ENCODE results near the gene ZNF683. TPM values are rescaled to one million over a fixed set of nuclear protein-coding genes. Genes with fewer than 3 reads are reported as not detected.

The ZNF683 gene
- total and polyA plus RNA-seq, 2 of the 4 experiments (the other 2 are of a cell fraction) = not detected

GRCh38 chr1:26318338-26319064, 54.0 kb downstream of the ZNF683 start:
- ChIA-PET POLR2A (ENCODE audit: unreplicated experiment) (no interaction called here), CTCF (interaction anchor here (0.6 kb wide), 1 partner anchor 22 kb away, joined by 3 read pairs; no protein-coding TSS in a partner anchor)
- Histone ChIP-seq H4K5ac (ENCODE audit: low read depth, low read length) (no peak overlapping the region), H4K8ac (ENCODE audit: low read depth in 2 of 2, low read length in 2 of 2) (no peak overlapping the region), H3K4me2 (ENCODE audit: low read depth, low read length) (no peak overlapping the region), H2BK15ac (ENCODE audit: low read depth, low read length) (no peak overlapping the region), H3K4ac (ENCODE audit: low read depth, low read length) (no peak overlapping the region), H3K36me3 (ENCODE audit: control insufficient read depth, insufficient read depth, low read length) (no peaks in the 10 kb centered on the region), H4K20me1 (ENCODE audit: insufficient read depth, low read length) (no peaks in the 10 kb centered on the region), H3K9me3 (ENCODE audit: control insufficient read depth, insufficient read depth, low read length) (no peaks in the 10 kb centered on the region), H2AFZ (replicated peaks; ENCODE audit: low read length, poor library complexity) (no peak overlapping the region), H2AK5ac (ENCODE audit: low read depth, low read length) (peak overlapping the region; percentile 30; the same call in 1 of the 2 replicates), H2BK5ac (ENCODE audit: low read depth, low read length, poor library complexity, severe bottlenecking) (no peak overlapping the region), H3K27ac (ENCODE audit: insufficient read depth, low read length) (no peak overlapping the region), H2BK20ac (ENCODE audit: low read depth, low read length) (no peak overlapping the region), H3K56ac (ENCODE audit: extremely low read depth, insufficient read depth, low read length) (no peak overlapping the region), H3K23ac (ENCODE audit: low read depth, low read length) (no peak overlapping the region), H3K27me3 (ENCODE audit: control insufficient read depth, insufficient read depth, low read length) (peaks cover 4% of the 10 kb centered on the region; the same call in 1 of the 2 replicates), H4K91ac (ENCODE audit: insufficient read depth, low read depth, low read length) (no peak overlapping the region), H2BK120ac (ENCODE audit: low read depth, low read length) (no peak overlapping the region), H3K79me1 (ENCODE audit: low read depth in 1 of 2, low read length in 2 of 2) (no peaks in the 10 kb centered on the region), H3K9me1 (ENCODE audit: insufficient read depth, low read length) (no peaks in the 10 kb centered on the region), H3K14ac (replicated peaks; ENCODE audit: low read depth, low read length) (no peak overlapping the region), H3K9ac (ENCODE audit: low read depth, low read length) (no peak overlapping the region), H2AK9ac (replicated peaks; ENCODE audit: low read depth, low read length, poor library complexity) (no peak overlapping the region), H3K4me3 (ENCODE audit: insufficient read depth, low read depth, low read length) (no peak overlapping the region), H3K18ac (ENCODE audit: low read depth, low read length) (no peak overlapping the region), H3K4me1 (ENCODE audit: control insufficient read depth, insufficient read depth, low read length) (peaks cover 5% of the 10 kb centered on the region)
- intact Hi-C loops (cut with micrococcal nuclease) (no loop called here), dilution Hi-C loops (cut with HindIII; ENCODE audit: low sequenced_read_pairs, unreplicated experiment) (no loop called here), in situ Hi-C loops (cut with MboI; ENCODE audit: low sequenced_read_pairs) (no loop called here)
- no TSS peak for BruUV-seq (replicated peaks)
- TF ChIP-seq CEBPB (IDR thresholded peaks at IDR 0.05; ENCODE audit: low read depth, low read length) (no peak), MAFK (IDR thresholded peaks at IDR 0.05; ENCODE audit: low read depth, low read length) (no peak), FOS (IDR thresholded peaks at IDR 0.05; ENCODE audit: low read depth, low read length) (no peak), NFE2L2 (IDR thresholded peaks at IDR 0.05; ENCODE audit: low read depth, low read length) (no peak), MAZ (IDR thresholded peaks at IDR 0.05; ENCODE audit: borderline replicate concordance, low read depth, low read length) (no peak), RCOR1 (IDR thresholded peaks at IDR 0.05; ENCODE audit: insufficient replicate concordance, low read length) (no peak), ELK1 (IDR thresholded peaks at IDR 0.05; ENCODE audit: borderline replicate concordance, low read depth, low read length) (no peak), CHD1 (IDR thresholded peaks at IDR 0.05; ENCODE audit: low read depth, low read length) (no peak), USF2 (IDR thresholded peaks at IDR 0.05; ENCODE audit: low read depth, low read length) (no peak), CTCF (conservative IDR thresholded peaks at IDR 0.05; ENCODE audit: low read depth, low read length) (no peak), MXI1 (IDR thresholded peaks at IDR 0.05; ENCODE audit: borderline replicate concordance, low read depth, low read length) (no peak), RFX5 (IDR thresholded peaks at IDR 0.05; ENCODE audit: low read depth, low read length) (no peak), POLR2A (IDR thresholded peaks at IDR 0.05; ENCODE audit: low read depth, low read length) (no peak)
- DNase-seq (no peak), ATAC-seq (ENCODE audit: low read depth) (no peak)
- WGBS, 2 experiments (ENCODE audit: extremely low coverage in 2 of 2, insufficient read length in 1 of 2) = 94% methylated on average over 6 of the region's 9 CpGs; no CpG with 5 or more reads in 1 of the 2 experiments
